HG02970 (cell line): ENCODE results near the gene AP2B1.
A peak's percentile ranks its signal among the peaks of the same experiment; 100 is the strongest.
"Not testable (repeated sequence)": the region's sequence is repeated elsewhere in the genome, so short reads cannot be mapped to it uniquely, and the experiment has no call there.

Experiments
- ATAC-seq: cut with Tn5 transposase; IDR thresholded peaks from one replicate; pipeline ENCODE4 v1.9.1; 2021; ENCODE audit warnings: mild to moderate bottlenecking, moderate library complexity, moderate number of reproducible peaks; ENCODE audit not compliant: unreplicated experiment, low FRiP score

Gene AP2B1

DNA sequence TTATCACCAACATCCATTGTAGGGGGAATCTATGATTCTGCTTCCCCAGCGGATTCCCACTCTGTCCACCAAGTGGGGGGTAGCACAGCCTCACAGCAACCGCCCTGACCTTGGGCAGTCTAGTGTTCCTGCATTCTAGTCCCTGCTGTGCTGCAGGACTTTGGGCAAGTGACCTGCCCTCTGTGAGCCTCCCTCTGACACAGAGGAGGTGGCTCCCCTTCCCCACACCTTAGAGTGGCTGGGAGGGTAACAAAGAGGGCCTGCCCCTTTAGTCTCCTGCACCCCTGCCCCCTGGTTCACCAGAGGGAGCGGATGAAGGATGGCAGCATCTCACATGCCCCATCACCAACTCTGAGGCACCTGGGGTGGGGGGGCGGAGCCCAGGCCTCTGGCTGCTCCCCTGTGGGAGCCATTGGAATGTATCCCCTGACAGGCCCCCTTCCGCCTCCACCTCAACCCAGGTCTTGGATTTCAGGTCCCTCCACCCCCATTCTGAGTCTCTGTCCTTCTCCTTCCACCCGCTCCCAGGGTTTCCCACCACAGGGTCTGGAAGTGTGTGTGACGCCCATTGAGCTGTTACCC lies 155.9 kb downstream of the AP2B1 start:
- ATAC-seq: no peak

GRCh38 chr17:35743626-35744328 lies 156.7 kb downstream of the AP2B1 start:
- ATAC-seq: no peak

DNA sequence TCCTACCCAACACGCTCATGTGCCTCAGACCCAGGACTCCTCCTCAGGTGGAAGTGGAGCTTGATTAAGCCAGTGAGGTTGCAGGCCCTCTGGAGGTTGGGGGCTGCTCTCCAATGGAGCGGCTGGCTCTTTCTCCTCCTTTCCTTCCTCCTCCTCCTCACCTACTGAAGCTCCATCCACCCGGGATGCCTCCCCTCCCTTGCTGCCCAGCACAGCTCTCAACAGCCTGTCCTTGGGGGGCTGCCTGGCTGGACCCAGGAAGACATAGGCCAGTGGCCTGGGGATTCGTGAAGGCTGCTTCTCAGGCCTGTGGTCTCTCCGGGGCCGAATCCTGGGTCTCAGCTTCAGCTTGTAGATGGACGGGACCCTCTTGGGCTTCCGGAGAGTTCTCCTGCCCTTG lies 157.7 kb downstream of the AP2B1 start:
- no peak for ATAC-seq

- ATAC-seq: no peak
Observed at GRCh38 chr17:35745246-35745645, 158.1 kb downstream of the AP2B1 start.

DNA sequence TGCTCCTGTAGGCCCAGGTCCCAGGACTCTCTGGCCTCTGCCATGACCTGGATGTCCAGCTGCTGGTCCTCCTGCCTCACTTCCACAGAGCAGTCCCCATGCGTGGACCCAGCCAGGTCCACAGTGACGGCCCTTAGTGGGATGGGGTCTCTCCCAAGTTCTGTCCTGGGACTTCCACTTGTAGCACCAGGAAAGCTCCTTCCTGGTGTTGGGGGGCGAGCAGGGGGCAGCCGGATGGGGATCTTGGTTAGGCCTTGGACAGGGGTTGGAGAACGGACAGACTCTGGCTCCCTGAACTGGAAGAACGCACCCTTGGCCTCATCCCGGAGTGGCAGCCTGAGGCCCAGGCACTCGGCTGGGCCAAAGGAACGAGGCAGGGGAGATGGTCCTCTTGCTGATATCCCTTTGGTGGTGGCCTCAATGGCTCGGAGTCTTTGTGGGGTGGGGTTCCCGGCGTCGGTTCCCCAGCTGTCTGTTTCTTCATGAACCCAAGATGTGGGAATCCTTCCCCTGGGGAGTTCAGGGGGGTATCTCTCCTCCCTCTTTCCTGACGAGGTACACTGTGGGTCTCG lies 158.7 kb downstream of the AP2B1 start:
- ATAC-seq: no peak

DNA sequence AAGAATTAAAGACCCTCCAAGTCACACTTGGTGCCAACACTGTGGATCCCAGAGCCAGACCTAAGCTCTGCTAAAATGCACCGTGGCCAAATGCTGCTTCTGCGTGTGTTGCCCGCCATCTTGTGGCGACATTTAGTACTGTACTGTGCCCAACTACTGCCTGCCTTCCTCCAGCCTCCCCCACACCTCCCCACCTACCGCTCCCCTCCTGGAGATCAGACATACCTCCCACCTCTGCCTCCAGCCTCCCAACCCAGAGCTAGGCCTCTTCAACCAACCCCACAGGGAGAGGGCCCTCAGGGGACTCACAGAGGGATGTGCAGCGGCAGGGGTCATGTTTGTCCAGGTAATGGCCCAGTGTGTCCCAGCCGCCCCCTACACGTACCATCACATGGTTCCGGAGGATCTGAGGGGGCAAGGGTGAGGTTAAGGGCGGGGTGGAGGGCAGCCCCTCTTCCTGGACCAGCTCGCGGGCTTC lies 160.5 kb downstream of the AP2B1 start:
- no peak for ATAC-seq

DNA sequence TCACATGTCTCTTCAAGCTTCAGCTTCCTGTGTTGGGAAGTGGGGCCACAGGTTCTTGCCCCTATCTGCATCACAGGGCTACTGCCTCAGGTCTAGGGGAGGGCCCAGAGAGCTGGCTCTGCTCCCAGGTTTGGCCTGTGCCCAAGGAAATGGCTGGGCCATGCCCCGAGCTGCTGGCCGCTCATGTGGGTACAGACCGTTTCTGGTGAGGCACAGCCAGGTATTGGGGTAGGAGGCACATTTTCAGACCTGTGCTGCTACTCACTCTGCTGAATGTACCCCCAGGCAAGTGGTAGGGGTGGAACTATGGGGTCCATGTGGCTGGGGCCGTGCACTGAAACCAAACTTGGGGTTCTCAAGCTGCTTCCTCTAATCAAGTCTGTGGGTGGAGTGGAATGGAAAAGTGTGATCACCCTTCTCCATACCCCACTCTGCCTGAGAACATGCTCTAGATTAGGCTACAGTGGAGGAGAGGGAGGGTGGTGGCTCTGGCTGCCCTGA lies 161.3 kb downstream of the AP2B1 start:
- no peak for ATAC-seq

DNA sequence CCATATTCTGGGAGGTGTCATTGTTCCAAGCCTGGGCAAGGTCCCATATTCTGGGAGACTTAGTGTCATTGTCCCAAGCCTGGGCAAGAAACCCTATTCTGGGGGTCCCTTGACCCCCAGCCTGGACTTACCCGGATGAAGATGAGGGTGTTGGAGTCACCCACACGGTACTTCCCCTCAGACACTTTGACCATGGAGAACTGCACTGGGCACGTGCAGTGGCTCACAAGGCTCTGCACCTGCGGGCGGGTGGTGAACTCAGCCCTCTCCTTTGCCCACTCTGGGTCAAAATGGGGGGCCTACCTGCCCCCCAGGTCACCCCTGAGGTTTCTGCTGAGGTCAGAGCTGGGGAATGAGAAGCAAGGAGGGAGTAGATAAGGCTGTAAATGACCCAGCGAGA lies 161.9 kb downstream of the AP2B1 start:
- no peak for ATAC-seq

DNA sequence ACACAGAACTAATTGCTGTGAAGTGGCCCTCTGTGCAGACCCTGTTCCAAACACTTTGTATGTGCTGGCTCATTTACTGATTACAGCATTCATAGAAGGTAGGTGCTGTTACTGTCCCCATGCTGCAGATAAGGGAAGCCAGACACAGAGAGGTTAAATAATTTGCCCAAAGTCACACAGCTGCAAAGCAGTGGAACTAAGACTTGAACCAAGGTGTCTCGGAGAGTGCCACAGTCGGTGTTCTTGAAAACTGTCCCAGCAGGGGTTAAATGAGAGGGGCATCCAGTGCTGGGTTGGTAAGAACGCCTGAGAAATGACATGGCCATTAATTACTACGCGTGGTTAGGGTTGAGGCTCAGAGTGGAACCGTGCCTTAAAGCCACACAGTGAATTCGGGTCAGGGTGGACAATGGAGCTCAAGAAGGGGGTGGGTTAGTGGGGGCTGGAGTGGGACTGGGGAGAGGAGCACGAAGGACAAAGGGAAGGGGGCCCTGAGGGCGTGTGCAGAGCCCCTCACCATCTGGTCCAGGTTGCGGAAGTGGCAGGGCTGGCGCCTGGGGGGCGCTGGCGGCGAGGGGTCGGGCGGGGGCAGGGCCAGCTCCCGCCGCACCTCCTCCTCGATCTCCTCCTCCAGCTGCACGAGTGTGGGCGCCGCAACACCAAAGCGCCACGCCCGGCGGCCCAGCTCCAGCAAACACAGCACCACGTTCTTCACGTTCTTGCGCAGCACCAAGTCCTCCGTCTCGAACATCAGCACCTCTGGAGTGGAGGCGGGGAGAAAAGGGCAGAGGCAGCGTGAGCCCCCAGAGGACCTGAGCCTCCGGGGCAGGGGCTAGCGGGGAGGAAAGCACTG lies 162.7 kb downstream of the AP2B1 start:
- ATAC-seq: no peak

DNA sequence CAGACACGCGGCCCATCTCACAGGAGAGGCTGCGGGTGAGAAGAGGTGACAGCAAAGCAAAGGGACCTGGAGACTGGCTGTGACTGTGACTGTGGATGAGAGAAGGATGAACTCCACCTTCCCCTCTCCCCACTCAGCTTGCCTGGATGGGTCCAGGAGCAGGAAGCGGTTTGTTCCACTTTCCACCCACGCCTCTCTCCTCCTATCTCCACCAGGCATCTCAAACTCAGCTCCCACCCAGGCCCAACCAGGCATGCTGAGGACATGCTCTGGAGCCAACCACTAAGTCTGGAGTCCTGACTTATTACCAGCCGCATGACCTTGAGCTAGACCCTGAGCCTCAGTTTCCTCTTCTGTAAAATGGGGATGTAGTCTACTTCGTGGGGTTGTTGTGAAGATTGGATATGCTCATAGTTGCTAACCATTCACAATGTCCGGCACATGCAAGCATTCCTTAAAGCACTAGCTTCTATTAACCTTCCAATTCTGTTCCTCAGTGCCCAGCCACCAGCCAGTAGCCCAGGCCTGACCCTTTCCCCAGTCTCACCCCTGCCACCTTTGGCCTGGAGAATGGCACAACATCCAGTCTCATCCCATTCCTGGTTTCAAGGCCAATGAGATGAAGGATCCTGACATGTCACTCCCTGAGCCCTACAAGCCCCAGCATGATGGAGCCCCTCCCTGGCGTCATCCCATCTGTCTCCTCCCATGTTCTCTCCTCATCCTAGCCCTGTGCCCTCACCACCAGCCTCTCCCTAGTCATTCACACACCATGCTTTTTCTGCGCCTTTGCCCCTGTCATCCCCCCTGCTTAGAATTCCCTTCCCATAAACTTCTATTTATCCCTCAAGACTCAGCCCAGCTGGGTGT lies 163.6 kb downstream of the AP2B1 start:
- no peak for ATAC-seq

- ATAC-seq: not testable (repeated sequence)
Observed at GRCh38 chr17:35751541-35751940, 164.4 kb downstream of the AP2B1 start.

- ATAC-seq: no peak
Observed at GRCh38 chr17:35752471-35752870, 165.3 kb downstream of the AP2B1 start.

DNA sequence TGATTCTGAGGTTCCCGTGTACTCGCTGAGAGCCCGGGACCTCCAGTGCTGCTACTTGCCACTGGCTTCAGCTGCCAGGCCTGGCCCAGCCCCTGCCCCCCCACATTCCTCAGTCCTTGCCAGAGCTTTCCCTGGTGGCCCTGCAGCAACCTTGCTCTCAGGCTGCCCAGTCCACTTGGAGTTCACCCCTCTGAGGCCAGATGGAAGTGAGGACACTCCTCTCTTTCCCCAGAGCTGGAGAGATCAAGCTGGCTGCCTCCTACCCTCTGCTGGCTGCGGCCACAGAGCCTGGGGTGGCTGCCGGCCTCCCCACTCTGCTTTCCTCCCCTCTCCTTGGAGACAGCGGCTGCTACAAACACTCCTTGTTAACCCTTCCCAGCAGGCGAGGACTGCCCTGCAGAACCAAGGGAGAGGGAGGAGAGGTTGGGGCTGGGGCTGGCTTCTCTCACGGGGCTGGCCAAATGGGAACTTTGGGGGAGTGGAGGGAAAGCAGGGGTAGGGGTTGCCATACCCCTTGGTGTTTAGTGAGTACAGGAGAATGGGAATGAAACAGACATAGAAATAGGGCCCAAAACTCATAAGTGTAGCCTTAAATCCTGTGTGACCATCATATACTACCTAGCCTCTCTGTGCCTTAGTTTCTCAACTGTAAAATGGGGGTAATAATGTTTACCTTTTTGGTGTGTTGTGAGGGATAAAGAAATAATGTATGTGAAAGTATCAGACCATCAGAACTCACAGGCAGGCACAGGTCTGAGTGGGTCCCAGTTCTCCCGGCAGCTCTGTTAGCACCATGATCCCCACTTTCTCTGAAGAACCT lies 166.0 kb downstream of the AP2B1 start, which contains the start of gene GAS2L2:
GAS2L2 (minus strand) TSS at position 295 of the 820 bp plus-strand sequence. CDS start 389 bp downstream, outside the sequence.
- no peak for ATAC-seq

GRCh38 chr17:35757243-35757642 lies 170.1 kb downstream of the AP2B1 start:
- ATAC-seq: no peak

DNA sequence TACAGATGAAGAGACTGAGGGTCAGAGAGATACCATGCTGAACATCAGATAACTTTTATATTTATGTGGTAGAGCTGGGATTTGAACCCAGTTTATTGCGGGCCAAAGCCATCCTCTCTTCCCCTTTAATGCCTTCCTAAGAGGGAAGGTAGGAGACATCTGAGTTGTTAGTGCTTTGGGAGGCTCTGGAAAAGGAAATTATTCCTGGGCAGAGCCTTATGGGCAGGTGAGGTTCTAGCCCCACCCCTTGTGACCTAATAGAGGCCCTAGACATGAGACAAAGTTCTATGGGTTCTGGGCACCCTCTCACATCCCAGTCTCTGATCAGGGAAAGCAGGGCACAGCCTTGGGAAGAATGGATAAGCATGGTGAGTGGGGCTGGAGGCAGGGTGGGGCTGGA lies 173.5 kb downstream of the AP2B1 start, which contains the start of gene C17orf50:
C17orf50 (plus strand) TSS at position 301 of the 400 bp plus-strand sequence; CDS start at position 356, 55 bp downstream.
- no peak for ATAC-seq

GRCh38 chr17:35761601-35762000 lies 174.5 kb downstream of the AP2B1 start:
- no peak for ATAC-seq

GRCh38 chr17:35763767-35764122 lies 176.6 kb downstream of the AP2B1 start:
- ATAC-seq: no peak

DNA sequence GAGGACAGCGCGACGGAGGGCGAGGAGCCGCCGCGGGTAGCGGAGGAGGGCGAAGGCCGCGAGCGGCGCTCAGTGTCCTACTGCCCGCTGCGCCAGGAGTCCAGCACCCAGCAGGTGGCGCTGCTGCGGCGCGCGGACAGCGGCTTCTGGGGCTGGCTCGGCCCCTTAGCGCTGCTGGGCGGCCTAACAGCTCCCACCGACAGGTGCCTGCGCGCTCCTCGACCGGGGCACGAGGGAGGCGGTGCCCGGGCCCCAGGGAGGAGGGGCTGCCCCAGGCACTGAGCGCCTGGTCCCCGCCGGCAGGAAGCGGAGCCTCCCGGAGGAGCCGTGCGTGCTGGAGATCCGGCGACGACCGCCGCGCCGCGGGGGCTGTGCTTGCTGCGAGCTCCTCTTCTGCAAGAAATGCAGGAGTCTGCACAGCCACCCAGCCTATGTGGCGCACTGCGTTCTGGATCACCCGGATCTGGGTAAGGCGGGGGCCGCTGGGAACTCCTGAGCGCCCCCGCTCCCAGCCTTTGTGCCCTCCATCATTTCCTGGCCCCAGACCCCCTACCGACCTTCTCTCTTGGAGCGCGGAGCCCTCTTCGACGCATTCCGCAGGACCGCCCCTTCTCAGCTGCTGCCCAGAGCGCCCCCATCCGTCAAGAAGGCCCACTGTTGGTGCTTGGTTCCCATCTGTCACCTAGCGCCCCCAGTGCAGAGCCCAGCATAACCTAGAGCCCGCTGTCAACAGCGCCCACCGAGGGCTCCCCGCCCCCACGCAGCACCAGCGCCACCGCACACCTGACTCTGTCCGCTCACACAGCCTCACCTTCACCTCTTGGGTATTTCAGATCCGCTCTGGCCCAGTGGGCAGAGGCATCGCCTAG lies 177.2 kb downstream of the AP2B1 start:
- peak; percentile 70 for ATAC-seq
